Measurements from ENCODE around the gene TAP1. TPM values are rescaled to one million over a fixed set of nuclear protein-coding genes. Genes with fewer than 3 reads are reported as not detected.
"Not testable (repeated sequence)": the region's sequence is repeated elsewhere in the genome, so short reads cannot be mapped to it uniquely, and the experiment has no call there.

TAP1 gene, protein sequence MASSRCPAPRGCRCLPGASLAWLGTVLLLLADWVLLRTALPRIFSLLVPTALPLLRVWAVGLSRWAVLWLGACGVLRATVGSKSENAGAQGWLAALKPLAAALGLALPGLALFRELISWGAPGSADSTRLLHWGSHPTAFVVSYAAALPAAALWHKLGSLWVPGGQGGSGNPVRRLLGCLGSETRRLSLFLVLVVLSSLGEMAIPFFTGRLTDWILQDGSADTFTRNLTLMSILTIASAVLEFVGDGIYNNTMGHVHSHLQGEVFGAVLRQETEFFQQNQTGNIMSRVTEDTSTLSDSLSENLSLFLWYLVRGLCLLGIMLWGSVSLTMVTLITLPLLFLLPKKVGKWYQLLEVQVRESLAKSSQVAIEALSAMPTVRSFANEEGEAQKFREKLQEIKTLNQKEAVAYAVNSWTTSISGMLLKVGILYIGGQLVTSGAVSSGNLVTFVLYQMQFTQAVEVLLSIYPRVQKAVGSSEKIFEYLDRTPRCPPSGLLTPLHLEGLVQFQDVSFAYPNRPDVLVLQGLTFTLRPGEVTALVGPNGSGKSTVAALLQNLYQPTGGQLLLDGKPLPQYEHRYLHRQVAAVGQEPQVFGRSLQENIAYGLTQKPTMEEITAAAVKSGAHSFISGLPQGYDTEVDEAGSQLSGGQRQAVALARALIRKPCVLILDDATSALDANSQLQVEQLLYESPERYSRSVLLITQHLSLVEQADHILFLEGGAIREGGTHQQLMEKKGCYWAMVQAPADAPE
- total RNA-seq = 416 and 426 TPM in 2 replicates

DNA sequence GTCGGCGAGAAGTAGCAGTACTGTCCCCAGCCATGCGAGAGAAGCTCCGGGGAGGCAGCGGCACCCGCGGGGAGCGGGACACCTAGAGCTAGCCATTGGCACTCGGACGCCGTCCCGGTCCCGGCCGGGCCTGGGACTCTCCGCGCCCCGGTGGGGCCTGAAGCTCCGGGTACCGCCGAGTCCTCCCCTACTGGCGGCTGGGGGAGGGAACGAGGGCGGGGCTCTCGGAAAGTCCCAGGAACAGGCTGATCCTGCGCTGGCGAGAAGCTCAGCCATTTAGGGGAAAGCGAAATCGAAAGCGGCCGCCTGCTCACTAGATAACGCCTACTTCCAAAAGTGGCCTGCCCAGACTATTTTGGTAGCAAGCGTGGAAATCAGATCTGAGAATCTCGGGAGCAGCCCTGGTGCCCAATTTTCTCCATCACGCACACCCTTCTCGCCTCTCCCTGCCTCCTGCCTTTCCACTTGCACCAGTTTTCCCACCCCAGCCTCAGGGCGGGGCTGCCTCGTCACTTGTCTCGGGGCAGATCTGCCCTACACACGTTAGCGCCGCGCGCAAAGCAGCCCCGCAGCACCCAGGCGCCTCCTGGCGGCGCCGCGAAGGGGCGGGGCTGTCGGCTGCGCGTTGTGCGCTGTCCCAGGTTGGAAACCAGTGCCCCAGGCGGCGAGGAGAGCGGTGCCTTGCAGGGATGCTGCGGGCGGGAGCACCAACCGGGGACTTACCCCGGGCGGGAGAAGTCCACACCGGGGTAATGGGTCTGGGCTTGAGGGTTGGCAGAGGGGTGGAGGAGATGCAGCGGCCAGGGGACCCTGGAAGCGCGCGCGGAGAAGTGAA lies at the start of gene TAP1, which contains the start of gene PSMB9:
TSS of gene TAP1 (minus strand) at position 164 of the 835 bp plus-strand sequence. CDS start at position 96, 68 bp downstream.
TSS of gene PSMB9 (plus strand) at position 652 of the 835 bp plus-strand sequence. CDS start at position 690, 38 bp downstream.
- intact Hi-C loops (cut with micrococcal nuclease) = loop anchor here (1.0 to 10.0 kb wide), 7 partner anchors 9 to 656 kb away; partner anchors contain the start of genes PSMB8, RXRB, SLC39A7 and TAP2

GRCh38 chr6:32895006-32895345 lies 41.5 kb upstream of the TAP1 start:
- intact Hi-C loops (cut with micrococcal nuclease) = loop anchor here (2.0 to 10.0 kb wide), 3 partner anchors 46 to 180 kb away; partner anchors contain the start of genes HLA-DMA, HLA-DMB, HLA-DPA1 and HLA-DPB1

DNA sequence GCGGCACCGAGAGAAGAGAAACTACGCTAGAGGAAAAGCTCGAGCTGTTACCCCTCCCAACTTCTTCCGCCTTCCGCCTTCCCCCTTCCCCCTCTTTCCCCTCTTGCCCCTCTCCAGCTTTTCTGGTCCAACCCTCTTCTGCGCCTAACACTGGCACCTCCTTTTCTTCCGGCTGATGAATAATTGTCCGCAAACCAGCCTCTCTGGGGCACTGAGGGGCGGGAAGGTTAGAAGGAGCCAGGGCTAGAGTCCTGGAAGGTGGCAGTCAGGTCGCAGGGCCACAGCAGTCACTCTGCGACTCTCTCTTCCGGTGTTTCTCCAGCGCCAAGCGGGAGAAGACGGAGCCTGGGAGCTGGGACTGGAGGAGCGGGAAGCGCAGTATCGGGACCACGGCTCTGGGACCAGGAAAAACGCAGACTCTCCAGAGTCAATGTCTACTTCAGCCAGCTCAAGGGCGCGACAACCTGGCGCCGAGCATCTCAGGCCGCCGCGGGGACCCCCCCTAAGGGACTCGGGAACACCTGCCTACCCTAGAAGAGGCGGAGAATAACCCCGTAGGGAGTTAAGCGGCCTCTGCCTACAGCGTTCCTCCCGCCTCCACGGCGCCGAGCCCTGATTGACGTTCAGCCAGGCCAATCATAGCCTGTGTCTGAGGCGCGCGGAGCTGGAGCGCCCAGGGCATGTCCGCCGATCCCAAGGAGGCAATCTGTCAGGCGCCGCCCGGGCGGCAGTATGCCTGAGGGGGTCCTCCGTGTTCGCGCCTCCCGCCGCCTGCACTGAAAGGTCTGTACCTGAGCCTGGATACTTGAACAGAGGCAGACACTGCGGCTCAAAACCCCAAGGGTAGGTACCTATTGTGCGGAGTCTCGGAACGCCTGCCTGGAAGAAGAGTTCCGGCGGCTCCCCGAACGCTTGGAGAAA lies 40.8 kb upstream of the TAP1 start:
- intact Hi-C loops (cut with micrococcal nuclease) = loop anchor here (1.0 to 10.0 kb wide), 5 partner anchors 40 to 180 kb away; partner anchors contain the start of genes HLA-DMA, HLA-DMB, HLA-DPA1 and HLA-DPB1

- intact Hi-C loops (cut with micrococcal nuclease) = loop anchor here (10.0 kb wide), 1 partner anchor 184 kb away; the partner anchor contains the start of genes HLA-DPA1 and HLA-DPB1
These were observed 37.3 kb upstream of the TAP1 start for GRCh38 chr6:32890831-32891230.

DNA sequence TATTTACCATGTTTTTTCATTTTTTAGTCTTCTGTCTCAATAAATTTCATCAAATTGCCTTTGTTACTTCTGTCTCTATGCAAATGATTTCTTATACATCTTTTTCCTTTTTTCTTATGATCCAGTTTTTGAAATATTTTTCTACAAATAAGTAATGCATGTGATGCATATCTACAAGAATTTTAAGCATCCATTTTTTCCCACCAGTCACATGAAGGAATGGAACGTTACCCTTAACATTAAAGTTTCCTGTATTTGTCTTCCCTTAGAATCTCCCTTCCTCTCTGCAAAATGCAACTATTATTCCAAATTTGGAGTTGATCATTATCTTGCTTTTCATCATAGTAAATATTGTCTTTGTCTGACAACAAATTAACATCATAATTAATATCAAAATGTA lies 36.0 kb upstream of the TAP1 start:
- intact Hi-C loops (cut with micrococcal nuclease) = no loop called here

GRCh38 chr6:32888576-32888975 lies 35.1 kb upstream of the TAP1 start:
- intact Hi-C loops (cut with micrococcal nuclease) = no loop called here

DNA sequence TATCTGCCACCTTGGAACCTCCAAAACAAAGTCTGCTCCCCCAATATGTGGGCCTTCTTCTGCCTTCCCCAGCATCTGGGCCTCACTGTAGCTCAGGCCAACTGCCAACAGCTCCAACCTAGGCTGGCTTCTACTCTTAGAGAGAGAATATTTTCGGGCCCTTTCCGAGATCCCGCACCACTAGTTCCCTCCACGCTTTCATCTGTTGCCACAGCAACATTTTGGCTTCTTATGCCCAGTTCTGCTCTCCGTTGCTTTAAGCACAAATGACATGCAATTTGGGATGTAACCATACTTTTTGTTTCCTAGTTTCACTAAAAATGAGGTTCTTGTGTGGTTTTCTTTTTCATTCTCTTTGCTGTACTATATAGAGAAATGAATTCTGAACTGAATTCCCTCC lies 34.1 kb upstream of the TAP1 start:
- intact Hi-C loops (cut with micrococcal nuclease) = no loop called here

DNA sequence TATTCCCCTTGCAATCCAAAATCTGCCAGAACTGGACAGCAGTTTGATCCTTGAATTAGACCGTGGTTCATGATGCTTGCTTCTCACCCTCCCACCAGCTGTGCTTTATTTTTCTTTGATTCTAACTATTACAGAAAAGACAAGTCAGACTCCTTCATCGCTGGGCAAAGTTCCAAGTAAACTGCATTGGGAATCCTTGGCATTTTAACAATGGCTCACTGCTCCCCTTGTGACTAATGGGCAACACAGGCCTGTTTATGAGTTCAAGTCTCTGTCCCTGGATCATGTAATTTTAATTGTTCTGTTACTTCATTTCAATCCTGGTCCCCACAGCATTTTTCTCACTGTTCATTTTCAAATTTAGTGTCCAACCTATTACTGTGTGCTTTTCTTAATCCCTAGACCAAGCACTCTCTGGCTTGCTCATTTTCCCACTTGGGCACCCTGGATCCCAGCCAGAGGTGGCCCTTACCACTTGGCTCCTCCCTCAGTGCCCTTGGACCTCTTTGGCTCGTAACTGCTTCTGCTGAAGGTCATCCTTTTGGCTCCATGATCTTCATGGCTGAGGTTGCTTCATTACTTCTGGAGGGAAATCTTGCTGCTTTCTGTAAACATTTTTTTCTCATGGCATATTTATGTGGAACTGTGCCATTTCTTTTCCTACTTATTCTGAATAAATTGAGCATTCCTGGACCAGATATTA lies 33.3 kb upstream of the TAP1 start:
- intact Hi-C loops (cut with micrococcal nuclease) = no loop called here

DNA sequence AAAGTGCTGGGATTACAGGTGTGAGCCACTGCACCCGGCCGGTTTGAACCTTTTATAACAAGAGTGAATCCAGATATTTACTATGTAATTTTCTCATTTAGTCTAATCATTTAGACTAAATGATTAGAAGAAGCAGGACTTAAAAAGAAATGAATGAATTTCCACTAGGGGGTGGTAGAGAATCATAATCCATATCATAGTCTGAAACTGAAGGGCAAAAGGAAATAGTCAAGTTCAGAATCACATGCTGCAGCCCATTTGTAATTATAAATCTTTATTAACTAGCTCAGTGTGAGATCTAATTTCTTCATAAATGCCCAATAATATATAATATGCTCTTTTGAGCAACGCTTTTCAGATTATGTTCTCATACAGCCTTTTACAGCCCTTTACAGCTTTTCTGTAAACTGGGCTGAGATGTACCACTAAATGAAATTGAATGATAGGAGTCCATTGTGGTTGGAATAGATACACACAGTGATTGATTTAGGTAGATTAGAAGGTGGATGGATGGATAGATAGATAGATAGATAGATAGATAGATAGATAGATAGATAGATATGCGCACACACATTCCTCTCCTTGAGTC lies 32.3 kb upstream of the TAP1 start:
- intact Hi-C loops (cut with micrococcal nuclease) = loop anchor here (1.0 kb wide), 1 partner anchor 100 kb away; no protein-coding TSS in a partner anchor

DNA sequence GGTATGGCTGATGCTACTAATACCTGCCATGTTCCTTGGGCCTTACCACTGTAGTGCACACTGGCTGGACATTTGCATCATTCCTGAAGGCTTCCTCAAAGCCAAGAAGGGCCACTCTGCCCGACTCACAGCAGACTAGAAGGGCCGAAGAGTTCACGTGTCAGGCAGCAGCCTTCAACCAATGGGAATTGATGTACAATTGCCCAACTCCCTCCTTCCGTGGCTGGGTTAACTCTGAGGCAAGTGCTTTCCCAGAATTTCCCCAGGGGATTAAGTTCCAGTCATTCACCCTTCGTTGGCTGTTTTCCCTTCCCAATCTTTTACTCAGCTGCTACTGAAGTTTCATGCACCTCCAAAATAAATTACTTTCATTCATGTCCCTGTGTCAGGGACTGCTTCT lies 30.3 kb upstream of the TAP1 start:
- intact Hi-C loops (cut with micrococcal nuclease) = no loop called here

- intact Hi-C loops (cut with micrococcal nuclease) = no loop called here
These were observed 29.4 kb upstream of the TAP1 start for GRCh38 chr6:32882879-32883250.

DNA sequence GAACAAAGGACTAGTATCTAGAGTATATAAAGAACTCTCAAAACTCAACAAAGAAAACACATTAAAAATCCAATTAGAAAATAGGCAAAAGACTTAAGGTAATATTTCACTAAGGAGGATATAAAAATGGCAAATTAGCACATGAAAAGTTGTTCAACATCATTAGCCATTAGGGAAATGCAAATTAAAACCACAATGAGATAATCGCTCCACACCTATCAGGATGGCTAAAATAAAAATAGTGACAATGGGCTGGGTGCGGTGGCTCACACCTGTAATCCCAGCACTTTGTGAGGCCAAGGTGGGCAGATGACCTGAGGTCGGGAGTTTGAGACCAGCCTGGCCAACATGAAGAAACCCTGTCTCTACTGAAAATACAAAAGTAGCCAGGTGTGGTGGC lies 27.5 kb upstream of the TAP1 start:
- intact Hi-C loops (cut with micrococcal nuclease) = not testable (repeated sequence)

- intact Hi-C loops (cut with micrococcal nuclease) = no loop called here
These were observed 26.2 kb upstream of the TAP1 start for GRCh38 chr6:32879691-32880090.

- intact Hi-C loops (cut with micrococcal nuclease) = no loop called here
These were observed 23.1 kb upstream of the TAP1 start for GRCh38 chr6:32876603-32877002.

GRCh38 chr6:32873947-32874346 lies 20.4 kb upstream of the TAP1 start:
- intact Hi-C loops (cut with micrococcal nuclease) = not testable (repeated sequence)

- intact Hi-C loops (cut with micrococcal nuclease) = loop anchor here (1.0 to 5.0 kb wide), 4 partner anchors 15 to 72 kb away; partner anchors contain the start of genes TAP1 and TAP2
These were observed 14.8 kb upstream of the TAP1 start for GRCh38 chr6:32868257-32868788.

GRCh38 chr6:32867554-32868256 lies 14.2 kb upstream of the TAP1 start:
- intact Hi-C loops (cut with micrococcal nuclease) = loop anchor here (1.0 to 5.0 kb wide), 4 partner anchors 14 to 71 kb away; partner anchors contain the start of genes TAP1 and TAP2

DNA sequence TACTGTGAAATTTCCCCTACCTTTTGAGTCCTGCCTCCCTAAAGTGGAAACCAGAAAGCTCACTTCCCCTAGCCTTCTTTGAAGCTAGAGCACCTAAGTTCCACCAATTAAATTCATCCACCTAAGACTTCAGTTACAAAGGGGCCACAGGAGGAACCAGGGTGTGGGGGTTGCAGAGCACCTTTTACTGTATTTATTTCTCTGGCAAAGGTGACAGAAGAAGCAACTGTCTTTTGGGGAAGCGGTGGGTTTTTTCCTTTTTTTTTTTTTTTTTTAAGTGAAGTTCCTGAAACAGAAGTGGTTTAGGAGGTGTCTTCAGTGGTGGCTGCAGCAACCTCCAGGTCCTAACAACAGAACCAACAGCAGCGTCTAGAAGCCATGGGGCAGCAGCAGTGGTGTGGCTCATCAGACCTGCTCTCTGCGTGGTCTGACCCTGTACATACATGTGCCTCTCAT lies 13.5 kb upstream of the TAP1 start:
- intact Hi-C loops (cut with micrococcal nuclease) = loop anchor here (5.0 kb wide), 1 partner anchor 40 kb away; no protein-coding TSS in a partner anchor
